ENCODE results near the gene USP19. TPM values are rescaled to one million over a fixed set of nuclear protein-coding genes. Genes with fewer than 3 reads are reported as not detected.
A peak's percentile ranks its signal among the peaks of the same experiment; 100 is the strongest.

The USP19 gene
- total and polyA plus RNA-seq, 10 of the 15 experiments (the other 5 are each of a cell fraction or from before 2014, with no cell fraction given) = 0.24 to 64.2 (median 33.2) TPM

- peak; percentile 96 for FAIRE-seq
- Histone ChIP-seq H3K27me3 (replicated peaks in 1 of 2; ENCODE audit: control insufficient read depth in 2 of 2, insufficient read depth in 2 of 2, low read length in 1 of 2) (no peaks in the 10 kb centered on the region), H4K20me1 (ENCODE audit: control insufficient read depth, insufficient read depth) (no peaks in the 10 kb centered on the region; the same call in 1 of the 2 replicates), H3K27ac (ENCODE audit: control insufficient read depth, insufficient read depth) (peak within 1 kb of the TSS; percentile 91), H3K4me1 (ENCODE audit: control insufficient read depth, insufficient read depth, low read length) (peaks cover 11% of the 10 kb centered on the region), H3K9me3 (replicated peaks; ENCODE audit: control insufficient read depth, insufficient read depth, low read length) (no peaks in the 10 kb centered on the region), H3K79me2 (ENCODE audit: control insufficient read depth, insufficient read depth, low read length) (peaks cover 38% of the 10 kb centered on the region), H3K36me3 (ENCODE audit: control insufficient read depth in 2 of 2, insufficient read depth in 2 of 2, low read length in 1 of 2) (peaks cover 9% of the 10 kb centered on the region in 2 experiments), H3K9ac (ENCODE audit: control insufficient read depth, insufficient read depth, low read length) (peak within 1 kb of the TSS; percentile 92), H3K4me2 (ENCODE audit: control insufficient read depth, insufficient read depth) (peak within 1 kb of the TSS; percentile 96), H3K4me3 (peak within 1 kb of the TSS; percentile 96), H2AFZ (ENCODE audit: control insufficient read depth, low read depth, low read length) (peak within 1 kb of the TSS; percentile 86)
- in situ Hi-C loops (cut with MboI) (no loop called here), intact Hi-C loops (cut with micrococcal nuclease; ENCODE audit: unreplicated experiment) (loop anchor here (2.0 to 10.0 kb wide), 4 partner anchors 65 to 321 kb away; partner anchors contain the start of genes IMPDH2, RHOA and TCTA)
- POLR2A ChIA-PET = interaction anchor here (0.5 to 4.3 kb wide), 23 partner anchors 11 to 1150 kb away, joined by 3 to 29 read pairs (median 5); partner anchors contain the start of genes CELSR3, DALRD3, IMPDH2 and NDUFAF3
- CTCF ChIA-PET = interaction anchor here (0.5 to 4.2 kb wide), 21 partner anchors 8 to 835 kb away, joined by 3 to 41 read pairs (median 4); partner anchors contain the start of genes MON1A, NDUFAF3, P4HTM and QARS1
- peak; percentile 92 for ATAC-seq
- BruUV-seq (replicated peaks) = no TSS peak
- SMC1A ChIA-PET (ENCODE audit: uncharacterized antibody, unreplicated experiment) = interaction anchor here (0.6 to 3.5 kb wide), 10 partner anchors 8 to 376 kb away, joined by 3 to 20 read pairs (median 4); partner anchors contain the start of genes DAG1, P4HTM, QARS1 and USP19
- under 1% methylated on average over 47 of the region's 65 CpGs for WGBS (ENCODE audit: insufficient coverage, insufficient replicate concordance, low lambda C conversion rate, missing lambda C conversion rate)
- peak; percentile 90 for DNase-seq (ENCODE audit: low read depth, low spot score)
- RAD21 ChIA-PET (ENCODE audit: unreplicated experiment) = interaction anchor here (0.6 to 3.2 kb wide), 13 partner anchors 10 to 376 kb away, joined by 3 to 22 read pairs (median 6); partner anchors contain the start of genes DAG1, IMPDH2, NDUFAF3 and P4HTM
- TF ChIP-seq USF2 (IDR thresholded peaks at IDR 0.05; ENCODE audit: borderline replicate concordance, low read depth, low read length) (no peak), RELA (IDR thresholded peaks at IDR 0.05; ENCODE audit: borderline replicate concordance, partially characterized antibody) (peak; percentile 68), ETV6 (conservative IDR thresholded peaks at IDR 0.05 in 1 of 2, IDR thresholded peaks at IDR 0.05 in 1 of 2; ENCODE audit: borderline replicate concordance in 1 of 2, low read depth in 1 of 2) (no peak), RBBP5 (conservative IDR thresholded peaks at IDR 0.05) (no peak), YBX1 (IDR thresholded peaks at IDR 0.05) (no peak), EGR1 (IDR thresholded peaks at IDR 0.05; ENCODE audit: borderline replicate concordance in 1 of 2, low read depth in 2 of 2, low read length in 2 of 2) (peak; percentile 75 to 98), RAD21 (IDR thresholded peaks at IDR 0.05; ENCODE audit: insufficient read depth, low read depth, low read length) (peak; percentile 47), PKNOX1 (IDR thresholded peaks at IDR 0.05) (peak; percentile 81), RUNX3 (IDR thresholded peaks at IDR 0.05; ENCODE audit: low read length) (peak; percentile 63), BHLHE40 (IDR thresholded peaks at IDR 0.05; ENCODE audit: borderline replicate concordance in 1 of 2, low read depth in 2 of 2, low read length in 1 of 2) (peak in 1 of 2 experiments; percentile 44; a peak in 1 of 4 replicates), CTCF (IDR thresholded peaks at IDR 0.05 in 2 of 3, conservative IDR thresholded peaks at IDR 0.05 in 1 of 3; ENCODE audit: control insufficient read depth in 2 of 3, extremely low read depth in 1 of 3, insufficient read depth in 1 of 3, low read depth in 3 of 3, low read length in 3 of 3) (peak; percentile 54 to 73 (median 65)), POLR2AphosphoS2 (IDR thresholded peaks at IDR 0.05; ENCODE audit: low read depth, low read length) (0 out of 2 replicates have a peak, but pooled peaks have one; percentile 21), ZNF217 (IDR thresholded peaks at IDR 0.05) (no peak)
These were observed 26.5 kb downstream of the USP19 start, which contains the start of gene QRICH1 for GRCh38 chr3:49093853-49094767. Gene QRICH1, minus strand, starts transcription at chr3:49094071. Its CDS starts 17,054 bp downstream, at chr3:49077017.
